Measurements from ENCODE around the gene MYRIP. TPM values are rescaled to one million over a fixed set of nuclear protein-coding genes. Genes with fewer than 3 reads are reported as not detected.

The MYRIP gene
- polyA plus RNA-seq, 3 donors = not detected

GRCh38 chr3:40206522-40206921 is 397.1 kb downstream of the MYRIP start:
- DNase-seq = no peak
- no peaks in the 10 kb centered on the region for H3K4me1 ChIP-seq (ENCODE audit: control insufficient read depth in 1 of 2, insufficient read depth in 2 of 2, low read length in 2 of 2)
- intact Hi-C loops (cut with micrococcal nuclease) = no loop called here
- no peaks in the 10 kb centered on the region for H3K9me3 ChIP-seq (replicated peaks in 1 of 2; ENCODE audit: control insufficient read depth in 1 of 2, insufficient read depth in 1 of 2, low read length in 2 of 2)
- WGBS (ENCODE audit: insufficient coverage) = no CpG with 5 or more reads among the region's 2 CpGs
- no peak overlapping the region for H3K4me3 Mint-ChIP-seq
- no peaks in the 10 kb centered on the region for H3K36me3 ChIP-seq (replicated peaks in 1 of 2; ENCODE audit: control insufficient read depth in 1 of 2, insufficient read depth in 2 of 2, low read length in 2 of 2)
- no peak overlapping the region for H3K4me2 ChIP-seq (replicated peaks; ENCODE audit: extremely low read depth, low read length, poor library complexity, severe bottlenecking)
- H3K27ac ChIP-seq (ENCODE audit: low read depth in 1 of 2, low read length in 2 of 2) = no peak overlapping the region
- H2AFZ ChIP-seq (ENCODE audit: insufficient read depth, low read depth, low read length, poor library complexity, severe bottlenecking) = no peak overlapping the region
- H3K9ac ChIP-seq (ENCODE audit: insufficient read depth, low read length, poor library complexity, severe bottlenecking) = no peak overlapping the region
- H3K36me3 Mint-ChIP-seq = no peaks in the 10 kb centered on the region
- no peak overlapping the region for H3K4me3 ChIP-seq (replicated peaks in 1 of 3; ENCODE audit: low read depth in 2 of 3, low read length in 3 of 3)
- no peak for TF ChIP-seq CTCF (IDR thresholded peaks at IDR 0.05)
- H3K79me2 ChIP-seq (ENCODE audit: insufficient read depth, low read length) = no peaks in the 10 kb centered on the region
- H3K4me1 Mint-ChIP-seq = no peaks in the 10 kb centered on the region
- peaks cover 0 to 1% (median 0%) of the 10 kb centered on the region in 3 donors for H3K27me3 Mint-ChIP-seq (ENCODE audit: low read depth in 3 of 3)
- H3K9me3 Mint-ChIP-seq = peaks cover 0 to 2% (median 0%) of the 10 kb centered on the region in 7 donors
- no peaks in the 10 kb centered on the region for H3K27me3 ChIP-seq (ENCODE audit: control insufficient read depth in 2 of 2, insufficient read depth in 2 of 2, low read length in 2 of 2)
- H3K27ac Mint-ChIP-seq = no peak overlapping the region
- no peaks in the 10 kb centered on the region for H4K20me1 ChIP-seq (ENCODE audit: insufficient read depth, low read length)

- Histone ChIP-seq H3K27ac (ENCODE audit: low read depth in 1 of 2, low read length in 2 of 2) (no peak overlapping the region), H3K27me3 (ENCODE audit: control insufficient read depth in 2 of 2, insufficient read depth in 2 of 2, low read length in 2 of 2) (no peaks in the 10 kb centered on the region), H3K9me3 (replicated peaks in 1 of 2; ENCODE audit: control insufficient read depth in 1 of 2, insufficient read depth in 1 of 2, low read length in 2 of 2) (no peaks in the 10 kb centered on the region), H3K4me3 (replicated peaks in 1 of 3; ENCODE audit: low read depth in 2 of 3, low read length in 3 of 3) (no peak overlapping the region), H3K9ac (ENCODE audit: insufficient read depth, low read length, poor library complexity, severe bottlenecking) (no peak overlapping the region), H3K79me2 (ENCODE audit: insufficient read depth, low read length) (no peaks in the 10 kb centered on the region), H4K20me1 (ENCODE audit: insufficient read depth, low read length) (no peaks in the 10 kb centered on the region), H3K36me3 (replicated peaks in 1 of 2; ENCODE audit: control insufficient read depth in 1 of 2, insufficient read depth in 2 of 2, low read length in 2 of 2) (no peaks in the 10 kb centered on the region), H3K4me1 (ENCODE audit: control insufficient read depth in 1 of 2, insufficient read depth in 2 of 2, low read length in 2 of 2) (no peaks in the 10 kb centered on the region), H2AFZ (ENCODE audit: insufficient read depth, low read depth, low read length, poor library complexity, severe bottlenecking) (no peak overlapping the region), H3K4me2 (replicated peaks; ENCODE audit: extremely low read depth, low read length, poor library complexity, severe bottlenecking) (no peak overlapping the region)
- Mint-ChIP-seq H3K4me1 (no peaks in the 10 kb centered on the region), H3K27ac (no peak overlapping the region), H3K36me3 (no peaks in the 10 kb centered on the region), H3K27me3 (ENCODE audit: low read depth in 3 of 3) (peaks cover 0 to 1% (median 0%) of the 10 kb centered on the region in 3 donors), H3K4me3 (no peak overlapping the region), H3K9me3 (peaks cover 0 to 2% (median 0%) of the 10 kb centered on the region in 7 donors)
- DNase-seq = peak in 1 of 3 donors; percentile 52
- intact Hi-C loops (cut with micrococcal nuclease) = no loop called here
- TF ChIP-seq CTCF (IDR thresholded peaks at IDR 0.05) = no peak
Observed at GRCh38 chr3:40207796-40208195, 398.4 kb downstream of the MYRIP start.
